K562 (cell line): ENCODE results near the gene RNF213. TPM values are rescaled to one million over a fixed set of nuclear protein-coding genes. Genes with fewer than 3 reads are reported as not detected.

ENCODE experiments used
- ATAC-seq: fragments of 200-7000 bp; cut with Tn5 transposase; 3 replicates; pipeline ENCODE4 v1.9.1; 2020; ENCODE audit warnings: moderate library complexity
- BruUV-seq: library from RNA; stranded (reverse); fragments of 400-500 nt; replicated peaks from 2 replicates; lab custom pipeline; 2021; lab: Mats Ljungman, UMichigan
- CTCF ChIA-PET: fragments of 300-600 bp; formaldehyde crosslinking; extraction: SDS; loops from one replicate; lab custom pipeline; 2021; ENCODE audit warnings: low intra/inter-chr PET ratio; lab: Yijun Ruan, JAX
- POLR2A ChIA-PET: fragments of 300-600, 350-650 bp; sonication (Branson Sonifier 250); formaldehyde crosslinking; extraction: SDS; loops from one replicate; lab custom pipeline; 2021; ENCODE audit warnings: antibody characterized with exemption, inconsistent platforms; lab: Yijun Ruan, JAX
- DNase-seq, 4 experiments: peaks; one replicate each; pipeline versions ENCODE4 v3.0.0 to v3.0.0-alpha.2; 2011 to 2018; ENCODE audit warnings: low spot score in 3 of 4, mixed read lengths in 3 of 4; ENCODE audit errors: extremely low read depth in 1 of 4
- FAIRE-seq: peaks from 2 replicates; lab custom pipeline; 2011; peaks lifted over from hg19 to GRCh38; lab: Jason Lieb, UNC
- H2AFZ ChIP-seq: 2 replicates; pipeline ENCODE4 v1.6.0; 2011; ENCODE audit warnings: low read depth, low read length, control low read depth, inconsistent platforms
- H3K27ac ChIP-seq: fragments of 200-600 bp; 3 replicates; pipeline ENCODE4 v1.8.0; 2011; ENCODE audit warnings: low read depth, mild to moderate bottlenecking, control low read depth, inconsistent platforms, low read length, moderate library complexity, mixed read lengths; ENCODE audit errors: extremely low read depth
- H3K27me3 ChIP-seq, 2 experiments: fragments of 300-600 bp in 1 of 2; 2 replicates in 1 of 2; 3 replicates in 1 of 2; pipeline versions ENCODE4 v1.6.0 to v1.8.0; 2011; ENCODE audit warnings: inconsistent platforms in 2 of 2, low read length in 2 of 2, mild to moderate bottlenecking in 1 of 2, mixed read lengths in 1 of 2, moderate library complexity in 1 of 2; ENCODE audit not compliant: control insufficient read depth in 2 of 2, insufficient read depth in 2 of 2
- H3K36me3 ChIP-seq: fragments of 300-600 bp; 3 replicates; pipeline ENCODE4 v1.8.0; 2011; ENCODE audit warnings: mild to moderate bottlenecking, low read length, inconsistent platforms; ENCODE audit not compliant: control insufficient read depth, insufficient read depth
- H3K4me1 ChIP-seq, 2 experiments: fragments of 200-600 bp in 1 of 2; replicated peaks in 1 of 2; 2 replicates in 1 of 2; 3 replicates in 1 of 2; pipeline versions ENCODE4 v1.5.1 to v1.8.0; 2011; ENCODE audit warnings: inconsistent platforms in 2 of 2, low read length in 2 of 2, mild to moderate bottlenecking in 1 of 2, mixed read lengths in 1 of 2, moderate library complexity in 1 of 2; ENCODE audit not compliant: control insufficient read depth in 2 of 2, insufficient read depth in 2 of 2
- H3K4me2 ChIP-seq: 2 replicates; pipeline ENCODE4 v1.6.1; 2011; ENCODE audit warnings: low read length, control low read depth, inconsistent platforms, mixed read lengths; ENCODE audit not compliant: insufficient read depth
- H3K4me3 ChIP-seq: fragments of 200-600 bp; sonication (generic), shearing (Covaris generic); 2 replicates; pipeline ENCODE4 v1.5.1; 2016; ENCODE audit warnings: control low read depth, inconsistent platforms
- H3K79me2 ChIP-seq: fragments of 200-600 bp; 3 replicates; pipeline ENCODE4 v1.8.0; 2011; ENCODE audit warnings: low read length, inconsistent platforms; ENCODE audit not compliant: control insufficient read depth, insufficient read depth
- H3K9ac ChIP-seq, 2 experiments: 2 replicates each; pipeline versions ENCODE4 v1.6.0 to v1.6.1; 2011; ENCODE audit warnings: low read depth in 2 of 2, low read length in 2 of 2, control low read depth in 1 of 2, inconsistent platforms in 1 of 2, mild to moderate bottlenecking in 1 of 2, mixed read lengths in 1 of 2; ENCODE audit not compliant: insufficient read depth in 1 of 2
- H3K9me1 ChIP-seq: one replicate; pipeline ENCODE4 v1.6.0; 2011; ENCODE audit warnings: inconsistent platforms, mild to moderate bottlenecking, low read length, moderate library complexity; ENCODE audit not compliant: control insufficient read depth, insufficient read depth
- H3K9me3 ChIP-seq: replicated peaks from 2 replicates; pipeline ENCODE4 v1.5.1; 2011; ENCODE audit warnings: low read depth, low read length, inconsistent platforms; ENCODE audit not compliant: control insufficient read depth, insufficient read depth
- H4K20me1 ChIP-seq: replicated peaks from 2 replicates; pipeline ENCODE4 v1.6.1; 2011; ENCODE audit warnings: low read length, inconsistent platforms, mixed read lengths; ENCODE audit not compliant: control insufficient read depth, insufficient read depth
- ATF2 ChIP-seq: sonication (generic); formaldehyde crosslinking; IDR thresholded peaks from 2 replicates; pipeline ENCODE4 v1.8.1; 2022; ENCODE audit warnings: missing genetic modification reagents
- MECOM ChIP-seq: fragments of 250-450 bp; sonication (Bioruptor Pico); IDR thresholded peaks from 2 replicates; pipeline ENCODE4 v1.8.0; 2022; ENCODE audit warnings: inconsistent platforms
- NRF1 ChIP-seq, 2 experiments: fragments of 450-650 bp; IDR thresholded peaks in 1 of 2; conservative IDR thresholded peaks in 1 of 2; 2 replicates each; pipeline ENCODE4 v1.6.1; 2014; ENCODE audit warnings: mild to moderate bottlenecking in 2 of 2
- PRMT5 ChIP-seq: sonication (generic); formaldehyde crosslinking; IDR thresholded peaks from 2 replicates; pipeline ENCODE4 v1.5.0; 2020; ENCODE audit warnings: missing genetic modification reagents
- TCF7L2 ChIP-seq: fragments of 150-350 bp; IDR thresholded peaks from 2 replicates; pipeline ENCODE4 v1.6.1; 2016; ENCODE audit warnings: low read depth, mild to moderate bottlenecking, low read length, moderate library complexity
- TFAP4 ChIP-seq: sonication (generic); formaldehyde crosslinking; IDR thresholded peaks from 2 replicates; pipeline ENCODE4 v1.8.0; 2022; ENCODE audit warnings: missing genetic modification reagents, mild to moderate bottlenecking, moderate library complexity, borderline replicate concordance
- YBX1 ChIP-seq: fragments of 450-650 bp; IDR thresholded peaks from 2 replicates; pipeline ENCODE4 v1.7.1; 2016; ENCODE audit warnings: mild to moderate bottlenecking
- ZNF175 ChIP-seq: fragments of 200-800 bp; sonication (Bioruptor generic); IDR thresholded peaks from 2 replicates; pipeline ENCODE4 v1.6.1; 2016; ENCODE audit warnings: low read depth, mild to moderate bottlenecking, missing genetic modification characterization, missing compliant biosample characterization
- ZNF217 ChIP-seq: sonication (generic); formaldehyde crosslinking; IDR thresholded peaks from 2 replicates; pipeline ENCODE4 v1.8.0; 2022; ENCODE audit warnings: mild to moderate bottlenecking, missing genetic modification reagents
- WGBS: fragments of 100-300 bp; shearing (Covaris generic); methylation state at CpG from one replicate; pipeline ENCODE4 v1.1.6; 2016; ENCODE audit warnings: low coverage, mixed read lengths; ENCODE audit not compliant: insufficient coverage; ENCODE audit errors: missing lambda C conversion rate; 5-methylcytosine and 5-hydroxymethylcytosine counted together
- in situ Hi-C: fragments of 300-500 bp; cut with MboI; formaldehyde crosslinking; loops from 4 replicates; pipeline ENCODE4 v1.15.0; 2018; ENCODE audit warnings: inconsistent platforms, mixed read lengths
- intact Hi-C: fragments of 100-400 bp; cut with micrococcal nuclease; formaldehyde crosslinking; loops from 2 replicates; pipeline ENCODE4 v1.14.2; 2022
- polyA plus RNA-seq, 8 experiments: library from polyadenylated mRNA; depleted of rRNA in 4 of 8; stranded (reverse) in 5 of 8; unstranded in 3 of 8; fragments of >200 nt; fragmentation: Nextera tagmentation in 2 of 8; fragmentation: Illumina TruSeq in 1 of 8; extraction: Ambion mirVana in 2 of 8; extraction: Trizol in 1 of 8; gene quantifications; 2 replicates each; pipeline versions ENCODE4 v1.2.1 to v1.2.3, GENCODE V29; 2011 to 2014; ENCODE audit warnings: inconsistent platforms in 1 of 8, missing spikeins in 1 of 8
- total RNA-seq, 7 experiments: library from RNA; depleted of rRNA in 6 of 7; stranded (reverse); fragments of >200 nt in 6 of 7; fragmentation: Illumina TruSeq in 2 of 7; extraction: Trizol in 2 of 7; gene quantifications; 2 replicates each; pipeline versions ENCODE4 v1.2.1 to v1.2.3, GENCODE V29; 2011 to 2021; ENCODE audit warnings: low replicate concordance in 1 of 7

The RNF213 gene
- total and polyA plus RNA-seq, 9 of the 15 experiments (the other 6 are each of a cell fraction or from before 2014, with no cell fraction given) = 5.3 to 33.6 (median 17.9) TPM

- no peak overlapping the region for H3K4me2 ChIP-seq
Observed at GRCh38 chr17:80352991-80353665, 92.5 kb downstream of the RNF213 start.

More at GRCh38 chr17:80352991-80353665, 92.5 kb downstream of the RNF213 start:
- TF ChIP-seq PRMT5 (CRISPR knock-in tag) (no peak), NRF1 (conservative IDR thresholded peaks at IDR 0.05 in 1 of 2, IDR thresholded peaks at IDR 0.05 in 1 of 2) (no peak), ZNF217 (CRISPR knock-in tag) (no peak), TFAP4 (CRISPR knock-in tag) (no peak), ZNF175 (CRISPR knock-in tag) (no peak), YBX1 (no peak), ATF2 (CRISPR knock-in tag) (no peak), TCF7L2 (no peak), MECOM (CRISPR knock-in tag) (no peak)
- Histone ChIP-seq H3K79me2 (no peaks in the 10 kb centered on the region), H3K36me3 (peaks cover 65% of the 10 kb centered on the region; the same call in 2 of the 3 replicates), H3K27me3 (no peaks in the 10 kb centered on the region), H3K9me3 (no peaks in the 10 kb centered on the region), H3K4me1 (peaks cover 0 to 4% of the 10 kb centered on the region in 2 experiments; a peak in 1 of 5 replicates), H3K9me1 (no peaks in the 10 kb centered on the region), H3K4me3 (no peak overlapping the region), H3K9ac (no peak overlapping the region; a peak in 1 of 4 replicates), H2AFZ (no peak overlapping the region), H3K27ac (no peak overlapping the region), H4K20me1 (no peaks in the 10 kb centered on the region)
- ATAC-seq = no peak
- WGBS = 86% methylated on average over 21 of the region's 28 CpGs
- BruUV-seq = no TSS peak
- FAIRE-seq = no peak
- in situ Hi-C loops (loop anchor here (5.0 kb wide), 1 partner anchor 151 kb away; no protein-coding TSS in a partner anchor), intact Hi-C loops (no loop called here)
- POLR2A ChIA-PET = interaction anchor here (0.6 kb wide), 1 partner anchor 14 kb away, joined by 3 read pairs; no protein-coding TSS in a partner anchor
- no peak for DNase-seq
- CTCF ChIA-PET = no interaction called here
